ENCODE measurements around the gene GAGE10.

GAGE10 gene, protein sequence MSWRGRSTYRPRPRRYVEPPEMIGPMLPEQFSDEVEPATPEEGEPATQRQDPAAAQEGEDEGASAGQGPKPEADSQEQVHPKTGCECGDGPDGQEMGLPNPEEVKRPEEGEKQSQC

DNA sequence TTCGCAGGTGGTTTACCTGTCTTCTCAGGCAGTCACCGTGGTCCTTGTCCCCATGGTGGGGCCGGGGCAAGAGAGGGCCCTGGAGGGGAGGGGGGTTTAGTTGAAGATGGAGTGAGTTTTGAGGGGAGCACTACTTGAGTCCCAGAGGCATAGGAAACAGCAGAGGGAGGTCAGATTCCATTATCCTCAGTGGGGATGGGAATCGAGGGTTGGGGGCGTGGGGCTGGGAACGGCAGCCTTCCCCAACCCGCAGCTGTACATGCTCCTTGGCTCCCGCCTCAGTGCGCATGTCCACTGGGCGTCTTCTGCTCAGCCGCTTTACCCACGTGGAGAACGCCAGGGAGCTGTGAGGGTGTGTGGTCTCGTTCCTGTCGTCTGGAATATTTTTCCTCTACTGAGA, at the start of gene GAGE10:
TSS of gene GAGE10 (plus strand) at position 301 of the 400 bp plus-strand sequence. CDS start 1,214 bp downstream, outside the sequence.
- H3K27me3 ChIP-seq (ENCODE audit: control insufficient read depth in 1 of 2, insufficient read depth in 2 of 2, low read length in 2 of 2), result no peaks in the 10 kb centered on the region
- no peaks in the 10 kb centered on the region for H3K9me3 ChIP-seq (ENCODE audit: control insufficient read depth in 1 of 2, low read length in 2 of 2)
- H3K4me3 ChIP-seq (ENCODE audit: low read depth in 1 of 2, low read length in 2 of 2), result no peak within 1 kb of the TSS
- no peak within 1 kb of the TSS for H3K9ac ChIP-seq (ENCODE audit: low read depth in 1 of 2, low read length in 2 of 2)
- H3K36me3 ChIP-seq (ENCODE audit: control insufficient read depth in 1 of 2, insufficient read depth in 2 of 2, low read length in 2 of 2), result no peaks in the 10 kb centered on the region
- H3K27ac ChIP-seq (ENCODE audit: low read depth, low read length), result no peak within 1 kb of the TSS
- H3K4me1 ChIP-seq (ENCODE audit: control insufficient read depth in 1 of 2, insufficient read depth in 2 of 2, low read length in 2 of 2), result no peaks in the 10 kb centered on the region

DNA sequence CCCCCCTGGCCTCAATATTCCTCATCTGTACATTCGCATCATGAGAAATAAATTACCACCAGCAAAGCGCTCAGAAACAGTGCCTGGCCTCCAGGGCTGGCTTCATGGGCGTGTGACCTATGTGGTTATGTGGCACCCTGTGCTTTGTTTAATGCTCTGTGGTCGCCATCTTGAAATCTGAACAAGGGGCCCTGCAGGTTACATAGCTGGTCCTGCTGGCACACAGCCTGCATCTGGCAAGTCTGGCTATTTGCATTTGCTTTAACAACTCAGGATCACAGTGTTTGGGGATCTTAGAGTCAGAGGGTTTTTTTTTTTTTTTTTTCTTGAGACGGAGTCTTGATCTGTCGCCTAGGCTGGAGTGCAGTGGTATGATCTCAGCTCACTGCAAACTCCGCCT, 48.8 kb upstream of the GAGE10 start:
- Histone ChIP-seq H3K9me3 (ENCODE audit: control insufficient read depth in 1 of 2, low read length in 2 of 2) (no peaks in the 10 kb centered on the region), H3K4me1 (ENCODE audit: control insufficient read depth in 1 of 2, insufficient read depth in 2 of 2, low read length in 2 of 2) (no peaks in the 10 kb centered on the region)

DNA sequence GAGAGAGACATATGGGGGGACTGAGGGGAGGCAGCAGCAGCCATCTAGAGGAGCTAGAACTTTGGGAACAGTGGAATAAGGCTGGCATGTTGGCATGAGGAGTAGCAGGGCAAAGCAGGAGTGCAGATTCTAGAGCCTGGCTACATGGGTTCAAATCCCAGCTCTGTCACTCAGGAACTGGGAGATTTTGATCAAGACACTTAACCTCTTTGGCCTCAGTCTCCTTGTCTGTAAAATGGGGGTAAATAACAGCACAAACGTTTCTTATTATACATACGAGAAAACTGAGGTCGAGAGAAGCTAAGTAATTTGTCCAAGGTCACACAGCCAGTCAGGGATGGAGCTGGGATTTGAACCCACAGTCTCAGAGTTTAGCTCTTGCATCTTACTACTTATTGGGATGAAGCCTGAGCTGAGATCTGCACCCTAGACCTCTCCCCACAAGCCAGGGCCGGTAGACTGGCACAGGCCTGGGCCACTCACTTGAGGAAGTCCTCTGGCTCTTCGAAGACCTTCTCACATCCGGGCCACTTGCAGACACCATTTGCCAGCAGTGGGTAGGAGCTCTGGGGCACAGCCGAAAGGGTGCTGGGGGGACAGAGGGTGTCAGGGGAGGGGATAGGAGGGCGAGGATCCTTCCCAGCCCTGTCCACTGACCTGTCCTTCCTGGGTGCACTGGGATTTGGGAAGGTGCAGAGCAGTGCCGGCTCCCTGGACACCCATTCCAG, 47.0 kb upstream of the GAGE10 start:
- no peak overlapping the region for H3K9ac ChIP-seq (ENCODE audit: low read depth in 1 of 2, low read length in 2 of 2)
- no peak overlapping the region for H3K4me3 ChIP-seq (ENCODE audit: low read depth in 1 of 2, low read length in 2 of 2)
- no peaks in the 10 kb centered on the region for H3K27me3 ChIP-seq (ENCODE audit: control insufficient read depth in 1 of 2, insufficient read depth in 2 of 2, low read length in 2 of 2)
- H3K27ac ChIP-seq (ENCODE audit: low read depth, low read length), result no peak overlapping the region
- H3K4me1 ChIP-seq (ENCODE audit: control insufficient read depth in 1 of 2, insufficient read depth in 2 of 2, low read length in 2 of 2), result no peaks in the 10 kb centered on the region
- H3K36me3 ChIP-seq (ENCODE audit: control insufficient read depth in 1 of 2, insufficient read depth in 2 of 2, low read length in 2 of 2), result no peaks in the 10 kb centered on the region
- H3K9me3 ChIP-seq (ENCODE audit: control insufficient read depth in 1 of 2, low read length in 2 of 2), result no peaks in the 10 kb centered on the region

More for the DNA sequence above, 48.8 kb upstream of the GAGE10 start:
- H3K27me3 ChIP-seq (ENCODE audit: control insufficient read depth in 1 of 2, insufficient read depth in 2 of 2, low read length in 2 of 2), result no peaks in the 10 kb centered on the region
- H3K4me3 ChIP-seq (ENCODE audit: low read depth in 1 of 2, low read length in 2 of 2), result no peak overlapping the region
- no peaks in the 10 kb centered on the region for H3K36me3 ChIP-seq (ENCODE audit: control insufficient read depth in 1 of 2, insufficient read depth in 2 of 2, low read length in 2 of 2)
- H3K27ac ChIP-seq (ENCODE audit: low read depth, low read length), result no peak overlapping the region
- H3K9ac ChIP-seq (ENCODE audit: low read depth in 1 of 2, low read length in 2 of 2), result no peak overlapping the region

DNA sequence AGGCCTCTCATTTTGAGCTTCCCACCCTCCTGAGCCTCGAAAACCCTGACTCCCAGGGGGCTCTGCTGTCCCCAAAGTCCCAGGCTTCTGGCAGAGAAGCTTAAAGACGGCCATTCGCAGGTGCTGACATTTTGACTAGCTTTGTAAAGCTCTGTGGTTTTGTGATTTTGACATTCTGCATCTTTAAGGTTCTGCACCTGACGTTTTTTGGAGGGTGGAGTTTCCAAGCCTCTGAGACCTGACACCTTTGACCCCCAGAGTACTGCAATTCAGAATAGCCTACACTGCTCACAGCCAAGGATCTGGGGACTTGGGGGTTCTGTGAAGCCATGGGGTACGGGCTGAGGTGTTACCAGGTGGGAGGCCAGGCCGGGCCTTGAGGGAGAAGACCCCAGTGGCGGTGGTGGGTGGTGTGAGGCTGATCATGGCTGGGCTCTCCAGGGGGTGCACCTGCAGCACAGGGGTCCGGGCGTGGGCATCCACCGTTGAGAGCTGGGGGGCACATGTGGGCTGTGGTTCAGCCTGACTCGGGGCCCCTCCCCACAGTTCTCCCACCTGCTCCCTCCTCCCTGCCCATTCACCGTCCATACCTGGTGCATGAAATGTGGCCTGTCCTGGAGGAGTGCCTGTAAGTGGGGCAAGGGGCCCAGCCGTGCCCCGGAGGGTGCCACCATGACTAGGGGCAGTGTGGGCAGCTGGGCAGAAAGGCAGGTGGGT, 46.2 kb upstream of the GAGE10 start:
- Histone ChIP-seq H3K36me3 (ENCODE audit: control insufficient read depth in 1 of 2, insufficient read depth in 2 of 2, low read length in 2 of 2) (no peaks in the 10 kb centered on the region), H3K4me1 (ENCODE audit: control insufficient read depth in 1 of 2, insufficient read depth in 2 of 2, low read length in 2 of 2) (no peaks in the 10 kb centered on the region), H3K27me3 (ENCODE audit: control insufficient read depth in 1 of 2, insufficient read depth in 2 of 2, low read length in 2 of 2) (no peaks in the 10 kb centered on the region), H3K27ac (ENCODE audit: low read depth, low read length) (no peak overlapping the region), H3K9me3 (ENCODE audit: control insufficient read depth in 1 of 2, low read length in 2 of 2) (no peaks in the 10 kb centered on the region), H3K4me3 (ENCODE audit: low read depth in 1 of 2, low read length in 2 of 2) (no peak overlapping the region), H3K9ac (ENCODE audit: low read depth in 1 of 2, low read length in 2 of 2) (no peak overlapping the region)

DNA sequence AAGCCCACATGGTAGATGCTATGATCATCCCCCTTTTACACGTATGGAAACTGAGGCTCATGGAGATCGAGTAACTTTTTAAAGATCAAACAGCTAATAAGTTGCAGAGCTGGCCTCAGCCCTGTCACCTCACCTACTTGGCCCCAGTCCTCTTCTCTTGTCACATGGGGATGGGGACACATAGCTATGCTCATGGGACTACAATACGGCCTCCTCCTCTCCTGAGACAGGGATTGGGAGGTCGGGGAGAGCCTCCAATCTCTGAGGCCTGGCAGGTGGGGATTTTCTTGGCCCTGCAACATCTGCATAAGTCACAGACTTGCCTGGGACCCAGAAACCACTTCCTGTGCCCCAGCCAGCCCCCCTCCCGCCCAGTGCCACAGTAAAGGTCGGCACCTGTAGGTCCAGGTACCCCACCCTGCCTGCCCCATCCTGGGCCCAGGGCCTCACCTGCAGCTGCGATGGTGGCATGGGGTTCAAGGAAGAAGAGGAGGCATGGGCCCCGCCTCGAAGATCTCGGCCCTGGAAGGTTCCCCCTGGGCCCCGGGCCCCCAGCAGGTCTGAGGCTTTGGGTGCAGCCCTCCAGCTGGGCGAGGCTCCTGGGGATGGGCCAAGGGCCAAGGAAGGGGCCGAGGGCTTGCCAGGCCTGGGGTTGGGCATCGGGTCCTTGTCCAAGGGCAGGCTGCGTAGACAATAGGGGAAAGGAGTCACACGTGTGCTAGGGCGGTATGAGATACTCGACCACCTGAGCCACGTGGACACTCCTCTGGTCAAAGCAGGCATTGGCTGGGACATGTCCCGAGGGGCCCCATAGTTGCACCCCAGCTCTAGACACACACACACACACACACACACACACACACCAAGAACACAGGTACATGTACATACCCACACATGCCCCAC, 45.3 kb upstream of the GAGE10 start:
- Histone ChIP-seq H3K36me3 (ENCODE audit: control insufficient read depth in 1 of 2, insufficient read depth in 2 of 2, low read length in 2 of 2) (no peaks in the 10 kb centered on the region), H3K27ac (ENCODE audit: low read depth, low read length) (no peak overlapping the region), H3K9me3 (ENCODE audit: control insufficient read depth in 1 of 2, low read length in 2 of 2) (no peaks in the 10 kb centered on the region), H3K9ac (ENCODE audit: low read depth in 1 of 2, low read length in 2 of 2) (no peak overlapping the region), H3K27me3 (ENCODE audit: control insufficient read depth in 1 of 2, insufficient read depth in 2 of 2, low read length in 2 of 2) (no peaks in the 10 kb centered on the region), H3K4me1 (ENCODE audit: control insufficient read depth in 1 of 2, insufficient read depth in 2 of 2, low read length in 2 of 2) (no peaks in the 10 kb centered on the region), H3K4me3 (ENCODE audit: low read depth in 1 of 2, low read length in 2 of 2) (no peak overlapping the region)

DNA sequence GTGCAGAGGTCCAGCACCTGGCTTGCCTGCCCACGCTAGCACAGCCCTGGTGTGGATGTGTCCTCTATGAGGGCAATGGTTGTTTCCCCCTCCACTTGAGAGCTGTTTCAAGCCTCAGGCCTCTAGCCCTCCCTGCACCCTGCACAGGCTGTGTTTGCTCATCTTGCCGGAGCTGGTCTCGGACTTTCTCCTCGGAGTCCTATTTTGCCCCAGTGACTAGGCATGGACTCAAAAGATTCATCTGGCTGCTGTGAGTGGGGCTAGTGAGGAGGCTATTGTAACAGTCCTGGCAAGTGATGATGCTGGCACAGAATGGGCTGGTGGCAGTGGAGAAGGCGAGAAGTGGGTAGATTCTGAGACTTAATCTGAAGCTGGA, 44.7 kb upstream of the GAGE10 start:
- H3K9me3 ChIP-seq (ENCODE audit: control insufficient read depth in 1 of 2, low read length in 2 of 2), result no peaks in the 10 kb centered on the region
- H3K27me3 ChIP-seq (ENCODE audit: control insufficient read depth in 1 of 2, insufficient read depth in 2 of 2, low read length in 2 of 2), result no peaks in the 10 kb centered on the region
- H3K9ac ChIP-seq (ENCODE audit: low read depth in 1 of 2, low read length in 2 of 2), result no peak overlapping the region
- H3K4me3 ChIP-seq (ENCODE audit: low read depth in 1 of 2, low read length in 2 of 2), result no peak overlapping the region
- H3K4me1 ChIP-seq (ENCODE audit: control insufficient read depth in 1 of 2, insufficient read depth in 2 of 2, low read length in 2 of 2), result no peaks in the 10 kb centered on the region
- no peak overlapping the region for H3K27ac ChIP-seq (ENCODE audit: low read depth, low read length)
- H3K36me3 ChIP-seq (ENCODE audit: control insufficient read depth in 1 of 2, insufficient read depth in 2 of 2, low read length in 2 of 2), result no peaks in the 10 kb centered on the region

- no peaks in the 10 kb centered on the region for H3K27me3 ChIP-seq (ENCODE audit: control insufficient read depth in 1 of 2, insufficient read depth in 2 of 2, low read length in 2 of 2)
- H3K4me1 ChIP-seq (ENCODE audit: control insufficient read depth in 1 of 2, insufficient read depth in 2 of 2, low read length in 2 of 2), result no peaks in the 10 kb centered on the region
- no peak overlapping the region for H3K9ac ChIP-seq (ENCODE audit: low read depth in 1 of 2, low read length in 2 of 2)
- H3K27ac ChIP-seq (ENCODE audit: low read depth, low read length), result no peak overlapping the region
- no peaks in the 10 kb centered on the region for H3K36me3 ChIP-seq (ENCODE audit: control insufficient read depth in 1 of 2, insufficient read depth in 2 of 2, low read length in 2 of 2)
- H3K9me3 ChIP-seq (ENCODE audit: control insufficient read depth in 1 of 2, low read length in 2 of 2), result no peaks in the 10 kb centered on the region
- H3K4me3 ChIP-seq (ENCODE audit: low read depth in 1 of 2, low read length in 2 of 2), result no peak overlapping the region
Observed at GRCh38 chrX:49260221-49260985, 43.0 kb upstream of the GAGE10 start.

GRCh38 chrX:49262603-49263002, 40.8 kb upstream of the GAGE10 start:
- H3K9me3 ChIP-seq (ENCODE audit: control insufficient read depth in 1 of 2, low read length in 2 of 2), result no peaks in the 10 kb centered on the region
- no peaks in the 10 kb centered on the region for H3K4me1 ChIP-seq (ENCODE audit: control insufficient read depth in 1 of 2, insufficient read depth in 2 of 2, low read length in 2 of 2)
- no peak overlapping the region for H3K9ac ChIP-seq (ENCODE audit: low read depth in 1 of 2, low read length in 2 of 2)

GRCh38 chrX:49263631-49264030, 39.8 kb upstream of the GAGE10 start:
- H3K9me3 ChIP-seq (ENCODE audit: control insufficient read depth in 1 of 2, low read length in 2 of 2), result no peaks in the 10 kb centered on the region
- H3K36me3 ChIP-seq (ENCODE audit: control insufficient read depth in 1 of 2, insufficient read depth in 2 of 2, low read length in 2 of 2), result no peaks in the 10 kb centered on the region
- no peak overlapping the region for H3K4me3 ChIP-seq (ENCODE audit: low read depth in 1 of 2, low read length in 2 of 2)
- H3K27ac ChIP-seq (ENCODE audit: low read depth, low read length), result no peak overlapping the region
- H3K27me3 ChIP-seq (ENCODE audit: control insufficient read depth in 1 of 2, insufficient read depth in 2 of 2, low read length in 2 of 2), result no peaks in the 10 kb centered on the region
- no peaks in the 10 kb centered on the region for H3K4me1 ChIP-seq (ENCODE audit: control insufficient read depth in 1 of 2, insufficient read depth in 2 of 2, low read length in 2 of 2)
- no peak overlapping the region for H3K9ac ChIP-seq (ENCODE audit: low read depth in 1 of 2, low read length in 2 of 2)

More at GRCh38 chrX:49262603-49263002, 40.8 kb upstream of the GAGE10 start:
- Histone ChIP-seq H3K36me3 (ENCODE audit: control insufficient read depth in 1 of 2, insufficient read depth in 2 of 2, low read length in 2 of 2) (no peaks in the 10 kb centered on the region), H3K4me3 (ENCODE audit: low read depth in 1 of 2, low read length in 2 of 2) (no peak overlapping the region), H3K27me3 (ENCODE audit: control insufficient read depth in 1 of 2, insufficient read depth in 2 of 2, low read length in 2 of 2) (no peaks in the 10 kb centered on the region), H3K27ac (ENCODE audit: low read depth, low read length) (no peak overlapping the region)
